Measurements from ENCODE around the gene MAU2. TPM values are rescaled to one million over a fixed set of nuclear protein-coding genes. Genes with fewer than 3 reads are reported as not detected.

The MAU2 gene
- total and polyA plus RNA-seq, 2 of the 13 experiments (the other 11 are each of a cell fraction or from before 2014, with no cell fraction given) = 16.8 to 33.8 TPM

DNA sequence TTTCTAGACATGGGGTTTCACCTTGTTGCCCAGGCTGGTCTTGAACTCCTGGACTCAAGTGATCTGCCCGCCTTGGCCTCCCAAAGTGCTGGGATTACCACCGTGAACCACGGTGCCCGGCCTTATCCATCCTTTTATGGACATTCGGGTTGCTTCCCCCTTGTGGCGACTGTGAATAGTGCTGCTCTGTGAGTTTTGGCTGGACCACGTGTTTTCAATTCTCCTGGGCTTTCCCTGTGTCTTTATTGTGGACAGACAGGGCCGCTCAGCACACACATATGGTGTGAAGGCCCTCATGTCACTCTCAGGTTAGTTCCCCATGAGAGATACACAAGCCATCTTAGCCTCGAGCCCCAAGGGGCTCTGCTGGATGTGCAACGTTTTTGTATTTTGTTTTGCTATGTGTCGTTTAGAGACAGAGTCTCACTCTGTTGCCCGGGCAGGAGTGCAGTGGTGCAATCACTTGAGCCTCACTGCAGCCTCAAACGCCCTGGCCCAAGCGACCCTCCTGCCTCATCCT lies 40.5 kb downstream of the MAU2 start (continued):
- TF ChIP-seq ZFP37 (CRISPR knock-in tag; IDR thresholded peaks at IDR 0.05; ENCODE audit: borderline replicate concordance) (no peak), ZC3H4 (CRISPR knock-in tag; IDR thresholded peaks at IDR 0.05; ENCODE audit: borderline replicate concordance) (no peak), NR2F2 (IDR thresholded peaks at IDR 0.05; ENCODE audit: borderline replicate concordance, low read depth) (no peak), MIXL1 (CRISPR knock-in tag; IDR thresholded peaks at IDR 0.05) (no peak), THAP11 (CRISPR knock-in tag; IDR thresholded peaks at IDR 0.05) (peak; percentile 29; the same call in 1 of the 2 replicates), ZSCAN22 (CRISPR knock-in tag; IDR thresholded peaks at IDR 0.05) (no peak), ZNF556 (CRISPR knock-in tag; IDR thresholded peaks at IDR 0.05; ENCODE audit: borderline replicate concordance) (no peak), ZBTB8A (CRISPR knock-in tag; IDR thresholded peaks at IDR 0.05; ENCODE audit: borderline replicate concordance, low read depth) (no peak), KDM6A (CRISPR knock-in tag; IDR thresholded peaks at IDR 0.05; ENCODE audit: low read depth) (no peak), ZSCAN21 (CRISPR knock-in tag; IDR thresholded peaks at IDR 0.05; ENCODE audit: borderline replicate concordance) (no peak), ZNF557 (CRISPR knock-in tag; IDR thresholded peaks at IDR 0.05) (no peak)
- TF ChIP-seq, protein P1, sequence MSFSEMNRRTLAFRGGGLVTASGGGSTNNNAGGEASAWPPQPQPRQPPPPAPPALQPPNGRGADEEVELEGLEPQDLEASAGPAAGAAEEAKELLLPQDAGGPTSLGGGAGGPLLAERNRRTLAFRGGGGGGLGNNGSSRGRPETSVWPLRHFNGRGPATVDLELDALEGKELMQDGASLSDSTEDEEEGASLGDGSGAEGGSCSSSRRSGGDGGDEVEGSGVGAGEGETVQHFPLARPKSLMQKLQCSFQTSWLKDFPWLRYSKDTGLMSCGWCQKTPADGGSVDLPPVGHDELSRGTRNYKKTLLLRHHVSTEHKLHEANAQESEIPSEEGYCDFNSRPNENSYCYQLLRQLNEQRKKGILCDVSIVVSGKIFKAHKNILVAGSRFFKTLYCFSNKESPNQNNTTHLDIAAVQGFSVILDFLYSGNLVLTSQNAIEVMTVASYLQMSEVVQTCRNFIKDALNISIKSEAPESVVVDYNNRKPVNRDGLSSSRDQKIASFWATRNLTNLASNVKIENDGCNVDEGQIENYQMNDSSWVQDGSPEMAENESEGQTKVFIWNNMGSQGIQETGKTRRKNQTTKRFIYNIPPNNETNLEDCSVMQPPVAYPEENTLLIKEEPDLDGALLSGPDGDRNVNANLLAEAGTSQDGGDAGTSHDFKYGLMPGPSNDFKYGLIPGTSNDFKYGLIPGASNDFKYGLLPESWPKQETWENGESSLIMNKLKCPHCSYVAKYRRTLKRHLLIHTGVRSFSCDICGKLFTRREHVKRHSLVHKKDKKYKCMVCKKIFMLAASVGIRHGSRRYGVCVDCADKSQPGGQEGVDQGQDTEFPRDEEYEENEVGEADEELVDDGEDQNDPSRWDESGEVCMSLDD (CRISPR knock-in tag; IDR thresholded peaks at IDR 0.05; ENCODE audit: borderline replicate concordance) = no peak
- TF ChIP-seq, protein P2, sequence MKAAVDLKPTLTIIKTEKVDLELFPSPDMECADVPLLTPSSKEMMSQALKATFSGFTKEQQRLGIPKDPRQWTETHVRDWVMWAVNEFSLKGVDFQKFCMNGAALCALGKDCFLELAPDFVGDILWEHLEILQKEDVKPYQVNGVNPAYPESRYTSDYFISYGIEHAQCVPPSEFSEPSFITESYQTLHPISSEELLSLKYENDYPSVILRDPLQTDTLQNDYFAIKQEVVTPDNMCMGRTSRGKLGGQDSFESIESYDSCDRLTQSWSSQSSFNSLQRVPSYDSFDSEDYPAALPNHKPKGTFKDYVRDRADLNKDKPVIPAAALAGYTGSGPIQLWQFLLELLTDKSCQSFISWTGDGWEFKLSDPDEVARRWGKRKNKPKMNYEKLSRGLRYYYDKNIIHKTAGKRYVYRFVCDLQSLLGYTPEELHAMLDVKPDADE (CRISPR knock-in tag; IDR thresholded peaks at IDR 0.05) = no peak
- TF ChIP-seq, protein P3, sequence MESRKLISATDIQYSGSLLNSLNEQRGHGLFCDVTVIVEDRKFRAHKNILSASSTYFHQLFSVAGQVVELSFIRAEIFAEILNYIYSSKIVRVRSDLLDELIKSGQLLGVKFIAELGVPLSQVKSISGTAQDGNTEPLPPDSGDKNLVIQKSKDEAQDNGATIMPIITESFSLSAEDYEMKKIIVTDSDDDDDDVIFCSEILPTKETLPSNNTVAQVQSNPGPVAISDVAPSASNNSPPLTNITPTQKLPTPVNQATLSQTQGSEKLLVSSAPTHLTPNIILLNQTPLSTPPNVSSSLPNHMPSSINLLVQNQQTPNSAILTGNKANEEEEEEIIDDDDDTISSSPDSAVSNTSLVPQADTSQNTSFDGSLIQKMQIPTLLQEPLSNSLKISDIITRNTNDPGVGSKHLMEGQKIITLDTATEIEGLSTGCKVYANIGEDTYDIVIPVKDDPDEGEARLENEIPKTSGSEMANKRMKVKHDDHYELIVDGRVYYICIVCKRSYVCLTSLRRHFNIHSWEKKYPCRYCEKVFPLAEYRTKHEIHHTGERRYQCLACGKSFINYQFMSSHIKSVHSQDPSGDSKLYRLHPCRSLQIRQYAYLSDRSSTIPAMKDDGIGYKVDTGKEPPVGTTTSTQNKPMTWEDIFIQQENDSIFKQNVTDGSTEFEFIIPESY (CRISPR knock-in tag; IDR thresholded peaks at IDR 0.05) = no peak
- TF ChIP-seq, protein P4, sequence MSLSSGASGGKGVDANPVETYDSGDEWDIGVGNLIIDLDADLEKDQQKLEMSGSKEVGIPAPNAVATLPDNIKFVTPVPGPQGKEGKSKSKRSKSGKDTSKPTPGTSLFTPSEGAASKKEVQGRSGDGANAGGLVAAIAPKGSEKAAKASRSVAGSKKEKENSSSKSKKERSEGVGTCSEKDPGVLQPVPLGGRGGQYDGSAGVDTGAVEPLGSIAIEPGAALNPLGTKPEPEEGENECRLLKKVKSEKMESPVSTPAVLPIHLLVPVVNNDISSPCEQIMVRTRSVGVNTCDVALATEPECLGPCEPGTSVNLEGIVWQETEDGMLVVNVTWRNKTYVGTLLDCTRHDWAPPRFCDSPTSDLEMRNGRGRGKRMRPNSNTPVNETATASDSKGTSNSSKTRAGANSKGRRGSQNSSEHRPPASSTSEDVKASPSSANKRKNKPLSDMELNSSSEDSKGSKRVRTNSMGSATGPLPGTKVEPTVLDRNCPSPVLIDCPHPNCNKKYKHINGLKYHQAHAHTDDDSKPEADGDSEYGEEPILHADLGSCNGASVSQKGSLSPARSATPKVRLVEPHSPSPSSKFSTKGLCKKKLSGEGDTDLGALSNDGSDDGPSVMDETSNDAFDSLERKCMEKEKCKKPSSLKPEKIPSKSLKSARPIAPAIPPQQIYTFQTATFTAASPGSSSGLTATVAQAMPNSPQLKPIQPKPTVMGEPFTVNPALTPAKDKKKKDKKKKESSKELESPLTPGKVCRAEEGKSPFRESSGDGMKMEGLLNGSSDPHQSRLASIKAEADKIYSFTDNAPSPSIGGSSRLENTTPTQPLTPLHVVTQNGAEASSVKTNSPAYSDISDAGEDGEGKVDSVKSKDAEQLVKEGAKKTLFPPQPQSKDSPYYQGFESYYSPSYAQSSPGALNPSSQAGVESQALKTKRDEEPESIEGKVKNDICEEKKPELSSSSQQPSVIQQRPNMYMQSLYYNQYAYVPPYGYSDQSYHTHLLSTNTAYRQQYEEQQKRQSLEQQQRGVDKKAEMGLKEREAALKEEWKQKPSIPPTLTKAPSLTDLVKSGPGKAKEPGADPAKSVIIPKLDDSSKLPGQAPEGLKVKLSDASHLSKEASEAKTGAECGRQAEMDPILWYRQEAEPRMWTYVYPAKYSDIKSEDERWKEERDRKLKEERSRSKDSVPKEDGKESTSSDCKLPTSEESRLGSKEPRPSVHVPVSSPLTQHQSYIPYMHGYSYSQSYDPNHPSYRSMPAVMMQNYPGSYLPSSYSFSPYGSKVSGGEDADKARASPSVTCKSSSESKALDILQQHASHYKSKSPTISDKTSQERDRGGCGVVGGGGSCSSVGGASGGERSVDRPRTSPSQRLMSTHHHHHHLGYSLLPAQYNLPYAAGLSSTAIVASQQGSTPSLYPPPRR (CRISPR knock-in tag; IDR thresholded peaks at IDR 0.05; ENCODE audit: borderline replicate concordance) = 0 out of 2 replicates have a peak, but pooled peaks have one; percentile 9
- TF ChIP-seq, protein P5, sequence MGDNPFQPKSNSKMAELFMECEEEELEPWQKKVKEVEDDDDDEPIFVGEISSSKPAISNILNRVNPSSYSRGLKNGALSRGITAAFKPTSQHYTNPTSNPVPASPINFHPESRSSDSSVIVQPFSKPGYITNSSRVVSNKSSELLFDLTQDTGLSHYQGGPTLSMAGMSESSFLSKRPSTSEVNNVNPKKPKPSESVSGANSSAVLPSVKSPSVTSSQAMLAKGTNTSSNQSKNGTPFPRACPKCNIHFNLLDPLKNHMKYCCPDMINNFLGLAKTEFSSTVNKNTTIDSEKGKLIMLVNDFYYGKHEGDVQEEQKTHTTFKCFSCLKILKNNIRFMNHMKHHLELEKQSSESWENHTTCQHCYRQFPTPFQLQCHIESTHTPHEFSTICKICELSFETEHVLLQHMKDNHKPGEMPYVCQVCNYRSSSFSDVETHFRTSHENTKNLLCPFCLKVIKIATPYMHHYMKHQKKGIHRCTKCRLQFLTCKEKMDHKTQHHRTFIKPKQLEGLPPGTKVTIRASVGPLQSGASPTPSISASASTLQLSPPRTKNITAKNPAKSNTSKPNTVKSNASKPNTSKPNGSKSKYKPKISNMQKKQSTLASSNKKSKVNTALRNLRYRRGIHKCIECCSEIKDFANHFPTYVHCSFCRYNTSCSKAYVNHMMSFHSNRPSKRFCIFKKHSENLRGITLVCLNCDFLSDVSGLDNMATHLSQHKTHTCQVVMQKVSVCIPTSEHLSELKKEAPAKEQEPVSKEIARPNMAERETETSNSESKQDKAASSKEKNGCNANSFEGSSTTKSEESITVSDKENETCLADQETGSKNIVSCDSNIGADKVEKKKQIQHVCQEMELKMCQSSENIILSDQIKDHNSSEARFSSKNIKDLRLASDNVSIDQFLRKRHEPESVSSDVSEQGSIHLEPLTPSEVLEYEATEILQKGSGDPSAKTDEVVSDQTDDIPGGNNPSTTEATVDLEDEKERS (CRISPR knock-in tag; IDR thresholded peaks at IDR 0.05) = no peak

Measured in HepG2 (cell line).